LHCN-M2 (cell line): ENCODE results near the gene CDS1. TPM values are rescaled to one million over a fixed set of nuclear protein-coding genes. Genes with fewer than 3 reads are reported as not detected.
"Not testable (repeated sequence)": the region's sequence is repeated elsewhere in the genome, so short reads cannot be mapped to it uniquely, and the experiment has no call there.

Source experiments
- DNase-seq: peaks from one replicate; pipeline ENCODE4 v3.0.0-alpha.2; 2012; ENCODE audit warnings: low read depth
- total RNA-seq: library from RNA; depleted of rRNA; stranded (reverse); fragments of >200 nt; gene quantifications from 2 replicates; pipeline ENCODE4 v1.2.3, GENCODE V29; 2014

CDS1 gene
- total RNA-seq, 1 experiment from 2014 or later = 0.17 TPM

DNA sequence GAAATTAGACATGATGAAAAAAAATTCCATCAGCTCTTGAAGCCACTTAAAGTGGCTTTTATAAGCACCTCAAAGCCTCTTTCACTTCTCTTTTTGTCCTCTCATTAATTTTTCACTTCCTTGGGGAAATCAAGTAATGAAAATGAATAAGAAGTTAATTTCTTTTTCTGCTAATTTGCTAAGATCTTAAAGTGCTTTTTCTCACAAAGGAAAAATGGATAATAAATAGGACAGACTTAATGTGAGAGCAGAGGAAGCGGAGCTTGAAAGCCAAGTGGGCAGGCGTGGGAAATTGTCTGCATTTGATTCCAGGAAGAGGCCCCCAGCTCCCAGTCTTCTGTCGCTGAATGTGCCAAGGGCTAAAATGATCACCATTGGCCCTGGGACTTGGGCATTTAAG is 28.6 kb downstream of the CDS1 start:
- no peak for DNase-seq

DNA sequence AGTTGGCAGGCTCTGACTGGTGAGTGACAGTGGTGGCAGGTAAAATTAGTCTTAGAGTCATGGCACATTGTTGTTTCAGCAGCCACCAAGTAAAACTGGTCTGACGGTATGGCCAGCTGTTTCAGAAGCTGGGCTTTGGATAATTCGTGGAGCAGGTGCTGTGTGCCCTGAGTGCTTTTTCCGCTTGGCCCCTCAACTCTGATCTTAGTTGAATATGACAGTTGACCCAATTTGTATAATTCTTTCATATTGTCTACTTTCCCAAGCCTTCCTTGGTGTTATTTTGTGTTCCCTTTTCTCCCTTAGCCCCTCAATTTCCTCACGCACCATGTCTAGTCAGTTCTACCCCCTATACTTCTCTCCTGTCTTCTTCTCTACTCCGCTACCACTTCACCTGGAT is 32.0 kb downstream of the CDS1 start:
- DNase-seq = no peak

DNA sequence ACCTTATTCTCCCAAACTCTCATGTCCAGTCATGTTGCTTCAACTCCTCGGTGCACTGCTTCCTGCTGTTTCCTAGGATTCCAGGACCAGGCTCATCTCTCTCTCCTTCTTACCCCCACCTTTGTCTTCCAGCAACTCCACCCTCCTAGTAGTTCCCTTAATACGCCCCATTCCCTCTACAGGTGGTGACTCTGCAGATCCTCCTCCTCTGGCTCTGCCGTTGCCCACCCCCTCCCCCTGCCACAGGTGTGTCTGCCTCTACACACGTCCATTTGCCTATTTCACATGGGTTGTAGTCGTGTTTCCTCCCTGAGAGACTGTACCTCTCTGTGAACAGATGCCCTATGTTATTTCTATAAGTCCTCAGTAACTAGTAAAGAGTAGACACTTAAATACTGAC is 32.4 kb downstream of the CDS1 start:
- no peak for DNase-seq

DNA sequence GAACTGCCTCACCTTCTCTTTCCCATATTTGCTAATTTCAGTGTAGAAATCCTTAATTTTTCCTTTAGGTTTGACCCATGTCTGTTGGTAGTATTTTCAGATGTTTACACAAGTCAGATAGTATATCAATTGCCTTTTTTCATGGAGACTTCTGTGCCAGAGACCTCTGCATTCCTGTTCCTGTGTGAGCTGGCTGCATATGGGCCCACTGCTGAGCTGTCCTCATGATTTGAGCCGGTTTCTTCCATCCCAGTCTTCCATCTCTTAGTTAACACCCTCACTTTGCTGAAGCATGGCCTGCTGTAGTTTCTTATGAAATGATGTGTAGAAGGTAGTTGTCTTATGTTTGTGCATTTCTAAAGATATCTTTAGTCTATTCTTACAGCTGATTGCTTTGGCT is 40.0 kb downstream of the CDS1 start:
- DNase-seq = no peak

DNA sequence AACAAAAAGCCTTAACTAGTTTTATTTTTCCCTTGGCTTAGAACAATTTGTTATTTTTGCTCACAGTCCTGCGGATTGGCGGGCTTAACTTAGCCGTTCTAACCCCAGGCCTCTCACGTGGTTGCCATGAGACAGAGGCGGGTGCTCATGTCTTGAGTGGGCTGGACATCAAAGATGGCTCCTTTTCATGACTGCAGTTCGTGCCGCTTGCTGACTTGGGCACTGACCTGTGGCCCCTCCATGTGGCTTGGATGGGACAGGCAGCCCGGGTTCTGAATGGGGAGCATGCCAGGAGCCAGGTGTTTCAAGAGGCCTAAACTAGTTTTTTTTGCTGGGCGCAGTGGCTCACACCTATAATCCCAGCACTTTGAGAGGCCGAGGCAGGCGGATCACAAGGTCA is 40.7 kb downstream of the CDS1 start:
- no peak for DNase-seq

DNA sequence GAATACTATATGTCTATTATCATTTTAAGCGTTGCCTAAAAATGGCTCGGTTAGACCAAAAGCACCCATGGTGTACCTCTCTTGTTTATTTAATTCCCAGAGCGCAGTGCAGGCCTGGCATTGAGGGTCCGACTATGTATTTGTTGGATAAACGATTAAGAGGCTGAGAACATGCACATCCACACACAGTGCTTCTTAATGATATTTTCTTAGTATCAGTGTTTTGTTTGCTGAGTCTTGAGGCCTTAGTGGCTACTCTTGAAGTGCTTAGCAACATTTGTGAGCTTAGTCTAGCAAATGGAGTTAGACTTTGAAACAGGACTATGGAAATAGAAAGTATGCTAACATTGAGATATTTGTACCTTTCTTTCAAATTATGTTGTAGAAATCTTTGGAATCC is 43.7 kb downstream of the CDS1 start:
- no peak for DNase-seq

DNA sequence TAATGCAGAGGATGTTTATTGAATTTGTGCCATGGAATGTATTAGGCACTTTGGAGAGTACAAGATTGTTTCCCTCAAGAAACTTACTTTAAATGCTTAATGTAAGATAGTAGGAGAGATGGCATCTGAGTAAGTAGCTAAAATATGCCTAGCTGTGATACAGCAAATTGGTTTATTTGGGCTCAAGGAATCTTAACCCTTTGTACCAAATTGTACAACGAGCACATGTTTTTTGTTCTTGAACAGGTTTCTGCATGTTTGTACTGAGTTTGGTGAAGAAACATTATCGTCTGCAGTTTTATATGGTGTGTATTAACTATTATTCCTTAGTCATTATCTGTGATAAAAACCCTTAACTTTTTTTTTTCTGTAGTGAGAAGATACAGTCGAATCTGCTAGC is 48.6 kb downstream of the CDS1 start:
- DNase-seq = peak; percentile 9

DNA sequence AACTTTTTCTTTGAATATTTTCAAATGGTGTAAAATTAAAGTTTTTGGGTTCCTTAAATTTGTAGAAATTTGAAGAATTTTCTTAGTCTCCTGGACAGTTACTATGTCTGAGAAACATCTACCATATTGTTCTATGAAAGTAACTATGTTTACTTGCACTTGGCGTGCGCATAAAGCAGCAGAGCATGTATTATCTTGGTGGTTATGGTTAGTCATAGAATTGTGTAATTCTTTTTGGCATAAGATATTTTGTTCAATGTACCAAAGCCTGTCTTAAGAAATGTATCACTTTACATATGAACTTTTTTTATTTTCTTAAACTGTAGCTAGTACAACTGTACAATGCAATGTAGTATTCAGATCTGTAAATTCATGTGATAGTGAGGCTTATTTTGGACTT is 49.2 kb downstream of the CDS1 start:
- DNase-seq = peak; percentile 87

DNA sequence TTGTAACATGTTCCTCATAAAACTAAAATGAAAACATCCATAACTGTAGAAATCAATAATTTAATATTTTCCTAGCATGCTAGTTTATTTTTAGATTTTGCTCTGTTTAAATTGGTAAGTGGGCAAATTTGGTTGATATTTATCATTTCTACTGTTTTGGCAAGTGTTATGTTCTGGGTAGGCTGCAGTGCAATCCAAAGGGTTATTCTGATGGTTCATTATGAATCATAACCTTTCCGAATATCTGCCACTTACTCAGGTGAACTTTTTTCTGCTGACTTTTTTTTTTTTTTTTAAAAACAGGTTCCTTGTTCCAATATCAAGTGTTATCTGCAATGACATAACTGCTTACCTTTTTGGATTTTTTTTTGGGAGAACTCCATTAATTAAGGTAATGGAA is 52.0 kb downstream of the CDS1 start:
- no peak for DNase-seq

DNA sequence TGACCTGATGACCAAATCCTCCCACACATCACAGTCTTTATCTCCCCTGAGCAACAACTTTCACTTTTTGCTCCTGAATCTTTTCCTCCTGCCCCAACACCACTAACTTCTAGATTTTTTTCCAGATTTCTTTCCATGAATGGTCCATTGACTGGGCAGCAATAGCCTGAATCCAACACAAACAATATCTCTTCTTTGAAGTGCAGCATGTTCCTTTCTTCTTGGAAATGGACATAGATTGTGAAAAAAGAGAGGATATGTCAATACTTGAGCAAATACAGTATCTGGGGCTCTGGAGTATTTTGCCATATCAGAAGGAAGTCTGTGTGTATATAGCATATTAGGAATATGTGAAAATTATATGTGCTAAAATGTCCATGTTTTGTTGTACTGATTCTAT is 55.2 kb downstream of the CDS1 start:
- no peak for DNase-seq

DNA sequence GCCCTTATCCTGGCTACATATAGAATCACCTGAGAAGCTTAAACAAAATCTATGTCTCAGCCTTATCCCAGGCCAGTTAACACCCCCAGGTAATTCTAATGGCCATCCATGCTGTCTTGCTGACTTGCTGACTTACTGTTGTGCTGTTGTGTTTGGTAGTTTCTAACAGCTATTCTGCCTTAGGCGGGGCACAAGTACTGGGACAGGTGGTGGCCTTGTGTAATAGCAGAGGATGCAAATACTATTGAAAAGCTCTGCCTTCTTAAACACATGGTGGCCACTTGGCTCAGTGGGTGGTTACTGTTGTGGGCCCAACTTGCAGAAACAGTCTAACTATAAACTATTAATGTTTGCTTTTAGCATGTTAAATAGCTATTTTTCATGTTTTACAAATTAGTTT is 56.2 kb downstream of the CDS1 start:
- peak; percentile 27 for DNase-seq

DNA sequence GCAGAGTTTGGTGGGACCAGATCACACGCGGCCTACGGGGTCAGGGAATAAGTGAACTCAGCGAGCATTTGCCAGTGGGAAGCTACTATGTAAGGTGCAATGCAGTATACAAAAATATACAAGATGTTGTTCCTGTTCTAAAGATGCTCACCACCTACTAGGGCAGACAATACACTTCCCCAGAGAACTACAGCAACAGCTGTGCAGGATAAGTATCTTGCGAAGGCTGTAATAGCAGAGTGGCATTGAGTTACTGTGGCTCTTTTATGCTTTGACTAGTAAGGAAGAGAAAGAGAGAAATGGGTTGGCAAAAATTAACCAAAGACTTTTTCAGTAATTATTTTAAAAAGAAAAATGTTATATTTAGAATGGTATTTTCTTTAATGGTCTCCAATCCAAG is 61.2 kb downstream of the CDS1 start:
- DNase-seq = peak; percentile 42

DNA sequence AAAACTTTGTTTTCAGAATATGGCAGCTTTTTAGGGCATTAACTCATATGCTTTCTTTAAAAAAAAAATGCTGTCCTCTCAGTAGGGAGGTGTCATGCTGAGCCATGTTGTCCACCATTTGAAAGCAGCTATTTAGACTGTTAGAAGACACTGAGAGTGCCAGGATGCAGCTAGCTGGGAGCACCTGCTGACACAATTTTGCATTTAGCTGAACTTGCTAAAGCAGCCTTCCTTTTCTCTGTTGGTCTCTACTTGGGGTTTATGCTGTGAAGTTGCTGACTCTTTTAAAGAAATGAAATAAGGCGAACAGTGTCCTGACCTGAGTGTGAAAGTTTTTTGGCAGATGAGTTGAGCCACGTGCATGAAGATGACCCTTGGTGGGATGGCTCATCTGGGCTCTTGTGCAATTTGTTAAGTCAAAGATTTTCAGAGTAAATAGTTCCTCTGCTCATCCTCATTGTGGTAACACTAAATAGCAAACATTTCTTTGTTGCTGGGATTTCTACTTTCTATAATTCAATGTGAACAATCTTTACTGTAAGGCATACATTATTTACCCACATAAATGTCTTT is 64.5 kb downstream of the CDS1 start:
- peak; percentile 20 for DNase-seq

DNA sequence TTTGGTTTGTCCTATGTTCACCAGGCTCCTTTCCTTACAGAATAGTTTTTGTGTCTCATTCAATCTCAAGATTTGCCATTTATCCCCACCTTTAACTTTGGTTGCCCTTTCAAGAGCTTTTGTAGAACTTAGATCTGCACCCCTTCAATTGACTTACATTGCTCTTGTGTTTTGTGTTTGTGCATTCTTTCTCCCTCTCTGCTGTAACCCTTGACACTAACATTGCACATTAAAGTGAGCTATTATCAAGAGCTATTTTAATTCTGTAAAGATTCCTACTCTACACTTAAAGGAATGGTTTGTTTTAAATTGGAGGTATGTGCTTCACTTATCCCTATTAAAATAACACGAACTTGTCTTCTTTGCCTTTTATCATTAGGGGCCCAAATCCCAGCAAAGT is 65.3 kb downstream of the CDS1 start:
- no peak for DNase-seq

DNA sequence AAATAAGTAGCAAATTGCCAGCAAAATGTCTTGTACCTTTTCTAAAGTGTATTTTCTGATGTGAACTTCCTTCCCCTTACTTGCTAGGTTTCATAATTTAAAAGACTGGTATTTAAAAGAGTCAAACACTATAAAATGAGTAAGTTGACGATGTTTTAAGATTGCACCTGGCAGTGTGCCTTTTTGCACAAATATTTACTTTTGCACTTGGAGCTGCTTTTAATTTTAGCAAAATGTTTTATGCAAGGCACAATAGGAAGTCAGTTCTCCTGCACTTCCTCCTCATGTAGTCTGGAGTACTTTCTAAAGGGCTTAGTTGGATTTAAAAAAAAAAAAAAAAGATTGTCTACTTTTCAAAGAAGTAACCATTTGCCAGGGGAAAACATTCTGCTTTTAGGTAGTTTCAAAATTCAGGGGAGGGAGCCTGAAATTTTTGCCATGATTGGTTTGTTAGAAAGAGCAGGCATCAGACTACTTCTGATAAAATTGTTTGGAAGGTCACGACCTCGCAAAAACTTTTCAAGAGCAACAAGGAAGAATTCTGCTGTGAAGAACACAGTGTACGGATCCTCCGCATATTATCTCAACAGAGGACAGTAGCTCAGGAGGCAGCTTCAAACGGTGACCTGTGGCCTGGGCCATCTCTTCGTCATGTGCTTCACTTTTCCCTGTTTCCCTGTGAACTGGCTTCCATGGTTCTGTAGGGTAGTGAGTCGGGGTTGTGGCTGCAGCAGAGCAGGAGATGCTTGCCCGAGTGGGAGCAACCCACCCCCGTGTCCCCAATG is 66.1 kb downstream of the CDS1 start:
- no peak for DNase-seq

DNA sequence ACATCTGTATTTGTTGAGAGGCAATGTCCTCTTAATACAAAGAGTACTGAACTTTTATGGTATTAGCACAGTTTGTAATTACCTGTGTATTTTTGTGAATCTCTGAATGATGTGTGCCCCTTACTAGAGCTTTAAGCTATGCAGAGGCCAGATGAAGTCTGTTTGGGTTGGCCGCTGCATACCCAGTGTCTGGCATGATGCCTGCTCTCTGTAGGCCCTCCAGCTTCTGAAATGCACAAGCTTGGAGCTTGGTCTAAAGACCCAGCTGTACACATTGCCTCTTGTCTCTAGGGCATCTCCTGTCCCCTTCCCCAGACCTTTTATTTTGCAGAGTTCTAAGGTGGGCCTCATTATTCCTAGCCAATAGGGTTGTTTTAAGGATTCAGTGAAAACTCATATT is 68.6 kb downstream of the CDS1 start:
- DNase-seq = no peak

DNA sequence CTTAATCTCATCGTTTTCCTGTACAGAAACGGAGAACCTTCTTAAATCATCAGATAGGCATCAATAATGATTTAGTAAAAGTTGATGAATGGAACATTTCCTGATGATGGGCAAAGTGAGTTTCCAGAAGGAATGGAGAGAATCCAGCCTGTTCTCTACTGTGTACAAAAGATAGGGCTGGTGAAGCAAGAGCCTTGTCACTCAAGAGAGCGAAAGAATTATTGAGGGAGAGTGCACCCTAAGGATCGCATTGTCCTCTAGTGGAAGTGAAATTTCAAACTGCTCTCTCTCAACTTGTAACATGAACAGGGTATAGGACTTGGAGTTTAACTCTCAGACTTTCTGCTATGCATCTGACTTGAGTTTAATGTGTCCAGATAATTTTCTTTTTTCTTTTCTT is 69.6 kb downstream of the CDS1 start:
- no peak for DNase-seq

DNA sequence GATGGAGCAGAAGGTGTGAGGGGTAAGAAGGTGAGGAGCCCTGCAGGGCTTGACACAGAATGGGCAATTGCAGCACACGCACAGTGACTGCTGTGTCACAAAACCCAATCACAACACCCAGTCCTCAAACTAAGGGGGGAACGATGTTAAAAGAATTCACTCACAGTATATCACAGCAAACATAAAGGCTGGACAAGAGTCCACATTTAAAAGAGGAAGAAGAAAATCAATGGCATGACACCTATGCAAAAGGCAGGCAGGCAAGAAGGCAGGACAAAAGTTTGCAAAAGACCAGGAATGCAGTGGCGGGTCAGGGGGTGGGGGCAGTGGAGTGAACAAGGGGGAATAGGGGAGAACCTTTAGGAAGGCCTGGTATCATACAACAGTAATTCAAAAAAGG is 77.7 kb downstream of the CDS1 start:
- no peak for DNase-seq

DNA sequence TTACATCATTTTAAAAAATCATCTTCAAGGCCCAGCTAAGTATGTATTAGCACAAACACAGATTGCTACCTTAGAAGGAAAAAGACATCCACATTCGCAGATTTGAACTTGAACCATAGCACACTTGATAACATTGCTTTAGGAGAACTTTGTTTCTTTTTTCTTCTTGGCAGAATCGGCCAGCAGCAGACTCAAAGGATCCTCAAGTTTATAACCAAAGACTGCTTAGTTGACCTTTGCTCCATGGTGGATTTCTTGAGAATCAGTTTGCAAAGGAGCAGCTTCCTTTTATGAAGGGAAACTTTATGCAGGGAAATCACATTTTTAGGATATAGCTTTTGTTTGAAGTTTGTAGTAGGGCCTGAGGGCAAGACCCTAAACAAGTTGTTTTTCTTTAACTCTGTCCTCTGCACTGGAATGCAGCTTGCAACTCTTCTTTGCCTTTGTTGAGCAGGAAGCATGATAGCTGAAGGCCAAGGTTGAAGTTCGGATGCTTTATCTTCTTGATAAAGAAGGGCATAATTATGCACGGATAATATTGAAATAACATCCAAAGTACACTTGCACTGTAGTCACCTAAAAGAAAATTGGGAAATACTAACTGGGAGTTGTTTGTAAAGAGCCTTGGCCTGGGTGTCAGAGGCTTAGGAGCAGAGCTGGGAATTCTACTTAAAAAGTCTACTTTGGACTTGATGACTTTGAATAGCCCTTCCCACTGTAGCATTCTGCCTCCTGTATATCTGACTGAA is 78.4 kb downstream of the CDS1 start:
- DNase-seq = no peak

DNA sequence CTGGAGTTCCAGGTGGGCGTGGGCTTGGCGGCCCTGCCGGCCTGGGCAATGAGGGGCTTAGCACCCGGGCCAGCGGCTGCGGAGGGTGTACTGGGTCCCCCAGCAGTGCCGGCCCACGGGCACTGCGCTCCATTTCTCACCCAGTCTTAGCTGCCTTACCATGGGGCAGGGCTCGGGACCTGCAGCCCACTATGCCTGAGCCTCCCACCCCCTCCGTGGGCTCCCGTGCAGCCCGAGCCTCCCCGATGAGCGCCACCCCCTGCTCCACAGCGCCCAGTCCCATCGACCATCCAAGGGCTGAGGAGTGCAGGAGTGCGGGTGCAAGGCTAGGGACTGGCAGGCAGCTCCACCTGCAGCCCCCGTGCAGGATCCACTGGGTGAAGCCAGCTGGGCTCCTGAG is 81.8 kb downstream of the CDS1 start:
- DNase-seq = not testable (repeated sequence)

DNA sequence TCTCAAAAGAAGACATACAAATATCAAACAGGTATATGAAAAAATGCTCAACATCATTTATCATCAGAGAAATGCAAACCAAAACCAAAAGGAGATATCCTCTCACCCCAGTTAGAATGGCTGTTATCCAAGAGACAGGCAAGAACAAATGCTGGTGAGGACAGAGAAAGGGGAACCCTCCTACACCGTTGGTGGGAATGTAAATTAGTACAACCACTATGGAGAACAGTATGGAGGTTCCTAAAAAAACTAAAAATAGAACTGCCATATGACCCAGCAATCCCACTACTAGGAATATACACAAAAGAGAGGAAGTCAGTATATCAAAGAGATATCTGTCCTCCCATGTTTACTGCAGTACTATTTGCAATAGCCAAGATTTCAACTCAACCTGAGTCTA is 83.5 kb downstream of the CDS1 start:
- DNase-seq = no peak

DNA sequence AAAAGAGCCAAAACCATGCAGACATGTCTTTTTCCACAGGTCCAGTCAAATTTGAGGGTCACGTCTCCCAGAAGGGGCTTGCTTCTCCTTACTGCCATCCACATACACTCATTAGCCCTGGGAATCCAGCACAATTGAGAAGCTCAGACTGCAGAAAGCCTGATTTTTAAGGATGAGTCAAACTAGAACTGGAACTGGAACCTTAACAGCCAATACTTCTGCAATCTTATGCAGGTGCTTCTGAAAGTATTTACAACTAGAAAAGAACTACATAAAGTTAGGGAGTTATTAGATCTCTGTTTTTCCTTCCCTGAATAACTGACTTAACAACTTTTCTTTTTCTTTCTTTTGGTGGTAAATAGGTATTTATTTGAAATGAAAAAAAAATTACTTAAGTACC is 86.3 kb downstream of the CDS1 start:
- DNase-seq = no peak

DNA sequence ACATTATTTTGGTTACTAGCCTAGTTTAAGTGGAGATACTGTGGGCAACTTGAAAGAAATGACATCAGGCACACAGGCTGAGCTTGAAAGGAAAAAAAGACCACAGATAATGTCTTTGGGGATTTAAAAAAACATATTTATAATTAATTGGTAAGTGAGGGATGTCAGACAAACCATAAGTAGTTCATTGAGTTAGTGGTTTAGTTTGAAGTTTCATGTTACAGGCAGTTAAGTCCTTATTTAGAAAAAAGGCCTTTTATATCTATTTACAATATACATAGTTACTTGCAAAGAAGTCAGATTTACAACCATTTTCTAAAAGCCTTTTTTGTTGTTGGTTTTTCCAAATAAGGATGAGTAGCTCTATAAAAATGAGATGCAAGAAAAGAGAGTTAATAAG is 89.2 kb downstream of the CDS1 start:
- no peak for DNase-seq
